Stimulated activated CD4-positive, alpha-beta T cell treated with anti-CD3 and anti-CD28 coated beads, Interleukin-4, amount 100 ng/mL, for 24 hours (primary cell): ENCODE results near the gene EPS15.
"Not testable (repeated sequence)": the region's sequence is repeated elsewhere in the genome, so short reads cannot be mapped to it uniquely, and the experiment has no call there.

Source experiments
- DNase-seq: peaks from one replicate; pipeline ENCODE4 v3.0.0-alpha.2; 2020

EPS15 gene

GRCh38 chr1:51514733-51515132, 4.3 kb downstream of the EPS15 start:
- DNase-seq = no peak

- no peak for DNase-seq
Observed at GRCh38 chr1:51512606-51513005, 6.5 kb downstream of the EPS15 start.

- DNase-seq = no peak
Observed at GRCh38 chr1:51512120-51512519, 6.9 kb downstream of the EPS15 start.

- no peak for DNase-seq
Observed at GRCh38 chr1:51509773-51510172, 9.3 kb downstream of the EPS15 start.

- DNase-seq = no peak
Observed at GRCh38 chr1:51506537-51506936, 12.5 kb downstream of the EPS15 start.

- no peak for DNase-seq
Observed at GRCh38 chr1:51504806-51505525, 14.1 kb downstream of the EPS15 start.

- DNase-seq = peak; percentile 37
Observed at GRCh38 chr1:51501218-51501630, 17.8 kb downstream of the EPS15 start.

GRCh38 chr1:51499694-51500093, 19.4 kb downstream of the EPS15 start:
- no peak for DNase-seq

GRCh38 chr1:51498924-51499323, 20.1 kb downstream of the EPS15 start:
- DNase-seq = no peak

- no peak for DNase-seq
Observed at GRCh38 chr1:51497340-51497739, 21.7 kb downstream of the EPS15 start.

- no peak for DNase-seq
Observed at GRCh38 chr1:51494138-51494830, 24.8 kb downstream of the EPS15 start.

- DNase-seq = no peak
Observed at GRCh38 chr1:51491166-51491981, 27.7 kb downstream of the EPS15 start.

GRCh38 chr1:51489472-51489871, 29.6 kb downstream of the EPS15 start:
- no peak for DNase-seq

GRCh38 chr1:51488372-51489050, 30.6 kb downstream of the EPS15 start:
- DNase-seq = no peak

- no peak for DNase-seq
Observed at GRCh38 chr1:51487628-51488027, 31.4 kb downstream of the EPS15 start.

GRCh38 chr1:51484591-51484990, 34.5 kb downstream of the EPS15 start:
- no peak for DNase-seq

GRCh38 chr1:51482881-51483280, 36.2 kb downstream of the EPS15 start:
- DNase-seq = no peak

- DNase-seq = not testable (repeated sequence)
Observed at GRCh38 chr1:51474832-51475620, 44.0 kb downstream of the EPS15 start.

GRCh38 chr1:51473331-51474115, 45.5 kb downstream of the EPS15 start:
- DNase-seq = no peak

- DNase-seq = no peak
Observed at GRCh38 chr1:51472359-51472758, 46.7 kb downstream of the EPS15 start.

- no peak for DNase-seq
Observed at GRCh38 chr1:51469518-51469917, 49.5 kb downstream of the EPS15 start.
